HCT116 (cell line): ENCODE data around the gene PGD.

Experiments
- CTCF ChIP-seq, 3 experiments: fragments of 200-600 bp in 1 of 3; sonication (generic) in 1 of 3; IDR thresholded peaks in 2 of 3; conservative IDR thresholded peaks in 1 of 3; 2 replicates each; pipeline ENCODE4 v1.5.1; 2012 to 2017; ENCODE audit warnings: low read depth in 2 of 3, low read length in 2 of 3, antibody characterized with exemption in 1 of 3, borderline replicate concordance in 1 of 3, control low read depth in 1 of 3, mild to moderate bottlenecking in 1 of 3, mixed read lengths in 1 of 3, mixed run types in 1 of 3, moderate library complexity in 1 of 3; ENCODE audit not compliant: insufficient read depth in 1 of 3
- EZH2 ChIP-seq: fragments of 200-600 bp; sonication (generic); IDR thresholded peaks from 2 replicates; pipeline ENCODE4 v1.6.1; 2017; ENCODE audit warnings: antibody characterized with exemption, mixed run types
- JUND ChIP-seq: IDR thresholded peaks from 2 replicates; pipeline ENCODE4 v1.6.1; 2012
- MAX ChIP-seq: IDR thresholded peaks from 2 replicates; pipeline ENCODE4 v1.6.1; 2012
- POLR2A ChIP-seq: IDR thresholded peaks from 2 replicates; pipeline ENCODE4 v1.7.0; 2011; ENCODE audit warnings: borderline replicate concordance; ENCODE audit not compliant: insufficient read depth, insufficient read length; ENCODE audit errors: extremely low read depth
- POLR2AphosphoS5 ChIP-seq: IDR thresholded peaks from 2 replicates; pipeline ENCODE4 v1.6.1; 2011; ENCODE audit warnings: mild to moderate bottlenecking, low read depth, low read length, moderate library complexity

GRCh38 chr1:10386761-10387676, 11.8 kb upstream of the PGD start:
- TF ChIP-seq POLR2AphosphoS5 (no peak), EZH2 (no peak), CTCF (IDR thresholded peaks at IDR 0.05 in 2 of 3, conservative IDR thresholded peaks at IDR 0.05 in 1 of 3; ENCODE audit: borderline replicate concordance in 1 of 3, insufficient read depth in 1 of 3, low read depth in 2 of 3, low read length in 2 of 3) (no peak), MAX (no peak), POLR2A (no peak), JUND (no peak)
